Naive thymus-derived CD8-positive, alpha-beta T cell (primary cell): ENCODE results near the gene GALP. TPM values are rescaled to one million over a fixed set of nuclear protein-coding genes. Genes with fewer than 3 reads are reported as not detected.
"Not testable (repeated sequence)": the region's sequence is repeated elsewhere in the genome, so short reads cannot be mapped to it uniquely, and the experiment has no call there.

ENCODE experiments used
- ATAC-seq, 2 donors: fragments of 150-1000 bp; cut with Tn5 transposase in 1 of 2; sonication (Bioruptor Pico), chemical (Tn5 transposase) in 1 of 2; 1 replicate in 1 of 2; 2 replicates in 1 of 2; pipeline ENCODE4 v1.10.0; 2021; ENCODE audit warnings: mild to moderate bottlenecking in 2 of 2, moderate library complexity in 2 of 2
- POLR2A ChIA-PET: fragments of 350-600 bp; sonication (Branson Sonifier 250); formaldehyde crosslinking; loops from one replicate; lab custom pipeline; 2021; ENCODE audit warnings: antibody characterized with exemption; lab: Charles Lee
- DNase-seq, 10 donors: peaks; one replicate each; pipeline versions ENCODE4 v3.0.0 to v3.0.0-alpha.2; 2020 to 2022
- H3K27ac Mint-ChIP-seq, 10 donors: one replicate each; pipeline ENCODE4 v1.8.0; 2020 to 2022; ENCODE audit warnings: mild to moderate bottlenecking in 10 of 10, mixed read lengths in 10 of 10, moderate library complexity in 4 of 10, inconsistent platforms in 1 of 10
- H3K27me3 Mint-ChIP-seq, 5 donors: one replicate each; pipeline ENCODE4 v1.8.0; 2021 to 2022; ENCODE audit warnings: mixed read lengths in 5 of 5
- H3K36me3 Mint-ChIP-seq, 3 donors: one replicate each; pipeline ENCODE4 v1.8.0; 2020 to 2022; ENCODE audit warnings: mixed read lengths in 3 of 3, mild to moderate bottlenecking in 2 of 3, inconsistent platforms in 1 of 3
- H3K4me1 Mint-ChIP-seq, 4 donors: one replicate each; pipeline ENCODE4 v1.8.0; 2021 to 2022; ENCODE audit warnings: mixed read lengths in 4 of 4
- H3K4me3 Mint-ChIP-seq, 10 donors: one replicate each; pipeline ENCODE4 v1.8.0; 2020 to 2022; ENCODE audit warnings: mild to moderate bottlenecking in 10 of 10, mixed read lengths in 10 of 10, moderate library complexity in 6 of 10, inconsistent platforms in 1 of 10
- H3K9me3 Mint-ChIP-seq, 9 donors: one replicate each; pipeline ENCODE4 v1.8.0; 2020 to 2022; ENCODE audit warnings: mixed read lengths in 9 of 9, mild to moderate bottlenecking in 3 of 9, inconsistent platforms in 1 of 9, moderate library complexity in 1 of 9
- polyA plus RNA-seq, 3 donors: library from polyadenylated mRNA; unstranded; fragments of 300-500 nt; fragmentation: Illumina TruSeq; gene quantifications; one replicate each; pipeline ENCODE4 v1.2.3, GENCODE V29; 2021
- total RNA-seq, 8 experiments: library from RNA in 2 of 8; stranded (reverse) in 2 of 8; gene quantifications; one replicate each; pipeline ENCODE4 v1.2.3 and lab custom pipeline; 2021 to 2026

Gene GALP
- total and polyA plus RNA-seq, 5 experiments from 2014 or later: not detected

GRCh38 chr19:56201973-56202372 is 26.2 kb downstream of the GALP start, which contains the start of gene ZSCAN5C:
TSS of gene ZSCAN5C (plus strand) at chr19:56202273. CDS start at chr19:56205914, 3,641 bp downstream.
- ATAC-seq (no peak), DNase-seq (no peak)
- no peak within 1 kb of the TSS for H3K27ac Mint-ChIP-seq
- H3K4me1 Mint-ChIP-seq: no peaks in the 10 kb centered on the region
- POLR2A ChIA-PET: no interaction called here
- H3K36me3 Mint-ChIP-seq: peaks cover 0 to 1% (median 0%) of the 10 kb centered on the region in 3 donors
- peaks cover 2 to 20% (median 6%) of the 10 kb centered on the region in 5 donors for H3K27me3 Mint-ChIP-seq
- H3K4me3 Mint-ChIP-seq: no peak within 1 kb of the TSS
- no peaks in the 10 kb centered on the region for H3K9me3 Mint-ChIP-seq

GRCh38 chr19:56207581-56207980 is 31.8 kb downstream of the GALP start:
- H3K4me3 Mint-ChIP-seq, H3K4me1 Mint-ChIP-seq, H3K9me3 Mint-ChIP-seq, H3K36me3 Mint-ChIP-seq, ATAC-seq, POLR2A ChIA-PET, DNase-seq: not testable (repeated sequence)
- H3K27ac Mint-ChIP-seq: peak overlapping the region in 1 of 10 donors; percentile 86
- peaks cover 4 to 23% (median 8%) of the 10 kb centered on the region in 5 donors for H3K27me3 Mint-ChIP-seq

GRCh38 chr19:56209091-56209490 is 33.3 kb downstream of the GALP start:
- ATAC-seq (no peak), DNase-seq (no peak)
- Mint-ChIP-seq H3K9me3 (no peaks in the 10 kb centered on the region), H3K4me1 (peaks cover 0 to 2% (median 0%) of the 10 kb centered on the region in 4 donors), H3K4me3 (no peak overlapping the region), H3K27ac (no peak overlapping the region), H3K36me3 (no peaks in the 10 kb centered on the region), H3K27me3 (peaks cover 2 to 24% (median 13%) of the 10 kb centered on the region in 5 donors)
- POLR2A ChIA-PET: no interaction called here

- H3K4me1 Mint-ChIP-seq, H3K36me3 Mint-ChIP-seq, DNase-seq, POLR2A ChIA-PET, H3K27ac Mint-ChIP-seq, H3K9me3 Mint-ChIP-seq, H3K4me3 Mint-ChIP-seq, ATAC-seq: not testable (repeated sequence)
- H3K27me3 Mint-ChIP-seq: peaks cover 4 to 33% (median 19%) of the 10 kb centered on the region in 5 donors
These were observed 34.2 kb downstream of the GALP start for GRCh38 chr19:56210036-56210435.

GRCh38 chr19:56211718-56212117 is 35.9 kb downstream of the GALP start:
- Mint-ChIP-seq H3K27ac (no peak overlapping the region), H3K4me1 (peaks cover 0 to 2% (median 0%) of the 10 kb centered on the region in 4 donors), H3K9me3 (no peaks in the 10 kb centered on the region), H3K36me3 (no peaks in the 10 kb centered on the region), H3K27me3 (peaks cover 8 to 30% (median 23%) of the 10 kb centered on the region in 5 donors), H3K4me3 (no peak overlapping the region)
- POLR2A ChIA-PET: no interaction called here
- DNase-seq: no peak
- no peak for ATAC-seq

GRCh38 chr19:56217039-56217949 is 41.5 kb downstream of the GALP start:
- H3K4me3 Mint-ChIP-seq: peak overlapping the region in 4 of 10 donors; percentile 10 to 71 (median 44)
- peaks cover 0 to 2% (median 0%) of the 10 kb centered on the region in 9 donors for H3K9me3 Mint-ChIP-seq
- POLR2A ChIA-PET: no interaction called here
- H3K36me3 Mint-ChIP-seq: peaks cover 0 to 12% (median 11%) of the 10 kb centered on the region in 3 donors
- no peak overlapping the region for H3K27ac Mint-ChIP-seq
- H3K27me3 Mint-ChIP-seq: peaks cover 11 to 41% (median 23%) of the 10 kb centered on the region in 5 donors
- DNase-seq (no peak), ATAC-seq (no peak)
- peaks cover 0 to 6% (median 4%) of the 10 kb centered on the region in 4 donors for H3K4me1 Mint-ChIP-seq

- Mint-ChIP-seq H3K36me3 (peaks cover 0 to 28% (median 21%) of the 10 kb centered on the region in 3 donors), H3K27me3 (peaks cover 11 to 37% (median 23%) of the 10 kb centered on the region in 5 donors), H3K9me3 (peaks cover 0 to 2% (median 0%) of the 10 kb centered on the region in 9 donors), H3K4me1 (peaks cover 0 to 6% (median 3%) of the 10 kb centered on the region in 4 donors), H3K4me3 (no peak overlapping the region), H3K27ac (no peak overlapping the region)
- POLR2A ChIA-PET: no interaction called here
- DNase-seq (no peak), ATAC-seq (no peak)
These were observed 43.2 kb downstream of the GALP start for GRCh38 chr19:56218961-56219360.

- DNase-seq, H3K27ac Mint-ChIP-seq, H3K4me3 Mint-ChIP-seq, POLR2A ChIA-PET, H3K4me1 Mint-ChIP-seq, ATAC-seq, H3K9me3 Mint-ChIP-seq: not testable (repeated sequence)
- Mint-ChIP-seq H3K27me3 (peaks cover 3 to 17% (median 9%) of the 10 kb centered on the region in 5 donors), H3K36me3 (peaks cover 0 to 32% (median 21%) of the 10 kb centered on the region in 3 donors)
These were observed 45.6 kb downstream of the GALP start for GRCh38 chr19:56221442-56221841.

- ATAC-seq: no peak
- H3K4me1 Mint-ChIP-seq: peaks cover 0 to 6% (median 3%) of the 10 kb centered on the region in 4 donors
These were observed 46.0 kb downstream of the GALP start for GRCh38 chr19:56221851-56222250.

GRCh38 chr19:56222901-56223300 is 47.1 kb downstream of the GALP start:
- no peak overlapping the region for H3K4me3 Mint-ChIP-seq
- ATAC-seq (no peak), DNase-seq (no peak)
- H3K4me1 Mint-ChIP-seq: peaks cover 0 to 2% (median under 1%) of the 10 kb centered on the region in 4 donors
- peaks cover 0 to 2% (median 0%) of the 10 kb centered on the region in 9 donors for H3K9me3 Mint-ChIP-seq
- POLR2A ChIA-PET: no interaction called here
- peaks cover 0 to 32% (median 21%) of the 10 kb centered on the region in 3 donors for H3K36me3 Mint-ChIP-seq
- peaks cover 3 to 9% (median 5%) of the 10 kb centered on the region in 5 donors for H3K27me3 Mint-ChIP-seq
- peak overlapping the region in 1 of 10 donors; percentile 1 for H3K27ac Mint-ChIP-seq

More at GRCh38 chr19:56221851-56222250, 46.0 kb downstream of the GALP start:
- peaks cover 3 to 14% (median 9%) of the 10 kb centered on the region in 5 donors for H3K27me3 Mint-ChIP-seq
- POLR2A ChIA-PET: no interaction called here
- no peak for DNase-seq
- H3K27ac Mint-ChIP-seq: no peak overlapping the region
- H3K9me3 Mint-ChIP-seq: peaks cover 0 to 2% (median 0%) of the 10 kb centered on the region in 9 donors
- peaks cover 0 to 32% (median 21%) of the 10 kb centered on the region in 3 donors for H3K36me3 Mint-ChIP-seq
- H3K4me3 Mint-ChIP-seq: no peak overlapping the region

GRCh38 chr19:56223481-56223880 is 47.7 kb downstream of the GALP start:
- peaks cover 0 to 32% (median 21%) of the 10 kb centered on the region in 3 donors for H3K36me3 Mint-ChIP-seq
- DNase-seq (no peak), ATAC-seq (no peak)
- POLR2A ChIA-PET: no interaction called here
- no peaks in the 10 kb centered on the region for H3K9me3 Mint-ChIP-seq
- no peak overlapping the region for H3K4me3 Mint-ChIP-seq
- H3K27me3 Mint-ChIP-seq: peaks cover 0 to 6% (median 2%) of the 10 kb centered on the region in 5 donors
- no peaks in the 10 kb centered on the region for H3K4me1 Mint-ChIP-seq
- H3K27ac Mint-ChIP-seq: no peak overlapping the region
